GDM1 (cell line): ENCODE measurements around the gene TRIP11.

Experiments used
- DNase-seq: peaks from one replicate; lab custom pipeline; 2025; lab: John Stamatoyannopoulos, UW

TRIP11 gene

GRCh38 chr14:91918186-91918883 lies 121.5 kb downstream of the TRIP11 start:
- DNase-seq = no peak
